Effector memory CD8-positive, alpha-beta T cell (primary cell): Measurements from ENCODE around the gene UBQLNL.

ENCODE experiments used
- ATAC-seq: fragments of 150-1000 bp; cut with Tn5 transposase; replicated peaks from 2 replicates; pipeline ENCODE4 v1.10.0; 2021; ENCODE audit warnings: mild to moderate bottlenecking, moderate library complexity
- DNase-seq, 3 experiments: peaks; one replicate each; pipeline ENCODE4 v3.0.0; 2021
- H3K27ac Mint-ChIP-seq, 2 donors: one replicate each; pipeline ENCODE4 v1.8.0; 2022; ENCODE audit warnings: mild to moderate bottlenecking in 2 of 2, mixed read lengths in 2 of 2, moderate library complexity in 2 of 2
- H3K27me3 Mint-ChIP-seq, 2 donors: one replicate each; pipeline ENCODE4 v1.8.0; 2022; ENCODE audit warnings: mixed read lengths in 2 of 2
- H3K36me3 Mint-ChIP-seq: one replicate; pipeline ENCODE4 v1.8.0; 2022; ENCODE audit warnings: mild to moderate bottlenecking, moderate library complexity, mixed read lengths; ENCODE audit not compliant: insufficient read depth
- H3K4me1 Mint-ChIP-seq, 2 donors: one replicate each; pipeline ENCODE4 v1.8.0; 2022; ENCODE audit warnings: low read depth in 2 of 2, mixed read lengths in 2 of 2
- H3K4me3 Mint-ChIP-seq, 2 donors: one replicate each; pipeline ENCODE4 v1.8.0; 2022; ENCODE audit warnings: mild to moderate bottlenecking in 2 of 2, mixed read lengths in 2 of 2, moderate library complexity in 2 of 2
- H3K9me3 Mint-ChIP-seq, 2 donors: one replicate each; pipeline ENCODE4 v1.8.0; 2022; ENCODE audit warnings: mixed read lengths in 2 of 2

UBQLNL gene

GRCh38 chr11:5528495-5528894 lies 12.0 kb upstream of the UBQLNL start:
- no peak for DNase-seq
- ATAC-seq = no peak
- peaks cover 31% of the 10 kb centered on the region in 2 donors for H3K27me3 Mint-ChIP-seq
- no peaks in the 10 kb centered on the region for H3K4me1 Mint-ChIP-seq
- no peaks in the 10 kb centered on the region for H3K9me3 Mint-ChIP-seq
- no peak overlapping the region for H3K4me3 Mint-ChIP-seq
- no peaks in the 10 kb centered on the region for H3K36me3 Mint-ChIP-seq
- no peak overlapping the region for H3K27ac Mint-ChIP-seq

DNA sequence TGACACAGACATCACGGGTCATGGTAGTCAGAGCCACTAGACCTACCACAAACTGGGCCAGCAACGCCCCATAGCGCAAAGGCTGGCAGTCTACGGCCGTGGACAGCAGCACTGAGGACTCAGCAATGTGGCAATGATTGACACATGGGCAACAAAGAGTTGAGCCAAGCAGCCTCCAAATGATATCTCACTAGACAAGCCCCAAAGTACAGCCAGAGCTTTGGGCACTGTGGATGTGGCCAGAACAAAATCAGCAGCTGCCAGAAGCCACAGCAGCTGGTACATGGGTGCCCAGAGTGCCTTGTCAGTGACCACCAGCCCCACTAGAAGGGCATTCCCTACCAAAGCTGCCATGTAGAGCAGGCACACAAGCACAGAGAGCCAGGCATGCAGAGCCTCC lies 11.2 kb upstream of the UBQLNL start:
- no peak overlapping the region for H3K27ac Mint-ChIP-seq
- DNase-seq = no peak
- H3K4me3 Mint-ChIP-seq = no peak overlapping the region
- peaks cover 31% of the 10 kb centered on the region in 2 donors for H3K27me3 Mint-ChIP-seq
- no peak for ATAC-seq
- no peaks in the 10 kb centered on the region for H3K36me3 Mint-ChIP-seq
- no peaks in the 10 kb centered on the region for H3K9me3 Mint-ChIP-seq
- no peaks in the 10 kb centered on the region for H3K4me1 Mint-ChIP-seq

DNA sequence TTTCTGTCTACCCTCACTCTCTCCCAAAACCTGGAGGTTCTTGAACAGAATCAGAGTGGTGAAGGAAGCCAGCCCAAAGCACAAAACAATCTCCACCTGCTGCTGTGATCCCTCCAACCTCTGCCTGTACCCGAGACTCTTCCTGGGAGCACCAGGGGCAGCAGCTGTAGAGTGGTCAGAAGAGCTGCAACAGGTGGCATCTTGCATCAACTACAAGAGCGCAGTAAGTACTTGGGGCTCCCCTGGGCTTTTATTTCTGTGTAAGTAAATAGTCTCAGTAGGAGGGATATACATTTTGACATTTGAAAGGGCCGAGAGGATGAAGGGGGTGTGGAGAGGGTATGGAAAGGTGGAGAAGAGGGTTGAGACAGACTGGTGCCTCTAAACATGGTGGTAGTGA lies 8.3 kb upstream of the UBQLNL start:
- peaks cover 20 to 23% of the 10 kb centered on the region in 2 donors for H3K27me3 Mint-ChIP-seq
- no peak overlapping the region for H3K4me3 Mint-ChIP-seq
- no peaks in the 10 kb centered on the region for H3K36me3 Mint-ChIP-seq
- ATAC-seq (no peak), DNase-seq (no peak)
- H3K4me1 Mint-ChIP-seq = no peaks in the 10 kb centered on the region
- no peaks in the 10 kb centered on the region for H3K9me3 Mint-ChIP-seq
- no peak overlapping the region for H3K27ac Mint-ChIP-seq

DNA sequence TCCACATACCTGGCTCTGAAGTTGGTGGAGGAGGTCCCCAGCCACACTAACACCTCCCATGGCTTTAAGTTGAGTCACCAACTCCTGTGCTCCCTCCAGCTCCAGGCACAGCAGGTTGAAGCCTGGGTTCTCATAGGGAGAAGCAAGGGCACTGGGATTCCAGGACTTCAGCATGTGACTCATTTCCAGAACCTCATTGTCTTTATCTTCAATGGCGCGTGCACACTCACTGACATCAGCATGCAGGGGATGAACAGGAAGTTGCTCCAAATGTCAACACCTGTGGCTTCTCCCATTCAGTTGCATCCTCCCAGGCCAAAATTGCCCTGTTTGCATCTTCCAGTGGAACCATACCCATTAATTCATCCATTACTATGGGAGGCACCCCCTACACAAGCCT lies 5.8 kb upstream of the UBQLNL start:
- DNase-seq (no peak), ATAC-seq (no peak)
- no peak overlapping the region for H3K27ac Mint-ChIP-seq
- H3K27me3 Mint-ChIP-seq = peaks cover 15 to 20% of the 10 kb centered on the region in 2 donors
- no peaks in the 10 kb centered on the region for H3K4me1 Mint-ChIP-seq
- H3K36me3 Mint-ChIP-seq = no peaks in the 10 kb centered on the region
- H3K4me3 Mint-ChIP-seq = no peak overlapping the region
- no peaks in the 10 kb centered on the region for H3K9me3 Mint-ChIP-seq

GRCh38 chr11:5521540-5521939 lies 5.0 kb upstream of the UBQLNL start:
- no peak overlapping the region for H3K27ac Mint-ChIP-seq
- no peak overlapping the region for H3K4me3 Mint-ChIP-seq
- DNase-seq = no peak
- H3K27me3 Mint-ChIP-seq = peaks cover 11 to 12% of the 10 kb centered on the region in 2 donors
- H3K9me3 Mint-ChIP-seq = no peaks in the 10 kb centered on the region
- no peak for ATAC-seq
- H3K36me3 Mint-ChIP-seq = no peaks in the 10 kb centered on the region
- no peaks in the 10 kb centered on the region for H3K4me1 Mint-ChIP-seq

GRCh38 chr11:5514841-5515240 lies 1.7 kb downstream of the UBQLNL start:
- Mint-ChIP-seq H3K27ac (no peak overlapping the region), H3K4me1 (no peaks in the 10 kb centered on the region), H3K27me3 (peaks cover 0 to 10% of the 10 kb centered on the region in 2 donors), H3K4me3 (no peak overlapping the region), H3K36me3 (no peaks in the 10 kb centered on the region), H3K9me3 (no peaks in the 10 kb centered on the region)
- no peak for DNase-seq
- ATAC-seq = no peak

GRCh38 chr11:5509803-5510202 lies 6.7 kb downstream of the UBQLNL start, which contains the start of gene UBQLN3:
Gene UBQLN3, minus strand, starts transcription at chr11:5509957. Its CDS starts 399 bp downstream, at chr11:5509558.
- H3K36me3 Mint-ChIP-seq = no peaks in the 10 kb centered on the region
- H3K27ac Mint-ChIP-seq = no peak within 1 kb of the TSS
- H3K27me3 Mint-ChIP-seq = peaks cover 14 to 32% of the 10 kb centered on the region in 2 donors
- H3K4me1 Mint-ChIP-seq = no peaks in the 10 kb centered on the region
- H3K9me3 Mint-ChIP-seq = no peaks in the 10 kb centered on the region
- H3K4me3 Mint-ChIP-seq = no peak within 1 kb of the TSS
- DNase-seq (no peak), ATAC-seq (no peak)

DNA sequence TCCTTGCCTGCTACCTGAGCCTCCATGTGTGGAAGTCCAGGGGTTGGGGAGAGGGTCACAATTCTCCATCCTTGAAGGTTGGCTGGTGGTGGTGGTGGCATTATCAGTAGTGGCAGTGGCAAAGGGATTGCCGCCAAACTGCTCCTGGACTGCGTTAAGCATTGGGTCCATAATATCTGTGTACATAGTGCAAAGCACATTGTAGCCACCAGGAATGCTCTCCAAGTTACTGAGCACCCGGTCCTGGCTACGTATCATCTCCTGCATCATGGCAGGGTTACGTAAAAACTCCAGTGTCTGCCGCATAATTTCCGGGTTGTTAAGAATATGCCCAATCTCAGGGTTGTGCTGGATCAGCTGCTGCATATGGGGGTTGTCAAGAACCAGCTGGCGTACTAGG lies 7.9 kb downstream of the UBQLNL start:
- Mint-ChIP-seq H3K9me3 (no peaks in the 10 kb centered on the region), H3K4me1 (no peaks in the 10 kb centered on the region), H3K27me3 (peaks cover 17 to 32% of the 10 kb centered on the region in 2 donors), H3K4me3 (no peak overlapping the region), H3K27ac (no peak overlapping the region), H3K36me3 (no peaks in the 10 kb centered on the region)
- ATAC-seq = no peak
- no peak for DNase-seq

- no peak overlapping the region for H3K4me3 Mint-ChIP-seq
- H3K4me1 Mint-ChIP-seq = no peaks in the 10 kb centered on the region
- DNase-seq (no peak), ATAC-seq (no peak)
- H3K9me3 Mint-ChIP-seq = no peaks in the 10 kb centered on the region
- no peak overlapping the region for H3K27ac Mint-ChIP-seq
- peaks cover 17 to 32% of the 10 kb centered on the region in 2 donors for H3K27me3 Mint-ChIP-seq
- no peaks in the 10 kb centered on the region for H3K36me3 Mint-ChIP-seq
Observed at GRCh38 chr11:5507933-5508305, 8.6 kb downstream of the UBQLNL start.

DNA sequence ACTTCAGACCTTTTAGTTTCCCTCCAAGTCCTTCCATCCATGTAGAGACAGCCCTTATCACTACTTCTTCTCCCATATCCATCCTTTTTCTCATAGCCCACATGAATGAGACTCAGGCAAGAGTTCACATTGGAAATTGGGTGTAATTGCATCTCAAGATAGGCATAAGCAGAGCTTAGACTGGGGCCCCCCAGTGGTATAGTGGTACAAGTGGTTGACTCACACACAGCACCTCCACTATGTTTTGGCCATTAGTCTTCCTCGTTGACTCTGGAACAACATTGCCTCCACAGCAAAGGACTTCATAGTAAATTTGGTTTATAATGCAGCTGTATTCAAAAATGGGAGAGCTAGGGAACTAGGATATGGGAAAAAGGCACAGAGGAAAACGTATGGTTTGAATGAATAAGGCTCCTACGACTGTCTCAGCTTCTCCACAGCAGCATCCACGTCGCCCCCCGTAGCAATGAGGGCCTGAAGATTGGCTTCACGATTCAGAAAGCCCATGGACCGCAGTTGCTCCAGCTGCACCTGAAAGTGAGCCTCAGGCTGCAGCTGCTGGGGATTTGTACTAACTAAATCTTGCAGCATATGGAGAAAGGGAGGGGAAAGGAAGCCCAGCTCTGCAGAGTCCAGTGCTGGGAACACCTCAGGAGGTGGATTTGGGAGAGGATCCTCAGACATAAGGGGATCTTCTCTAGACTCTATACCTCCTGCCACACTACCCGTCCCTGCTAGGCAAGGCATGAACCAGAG lies 9.1 kb downstream of the UBQLNL start:
- no peak for DNase-seq
- Mint-ChIP-seq H3K4me3 (no peak overlapping the region), H3K4me1 (no peaks in the 10 kb centered on the region), H3K36me3 (no peaks in the 10 kb centered on the region), H3K9me3 (no peaks in the 10 kb centered on the region), H3K27ac (no peak overlapping the region), H3K27me3 (peaks cover 21 to 35% of the 10 kb centered on the region in 2 donors)
- ATAC-seq = no peak

DNA sequence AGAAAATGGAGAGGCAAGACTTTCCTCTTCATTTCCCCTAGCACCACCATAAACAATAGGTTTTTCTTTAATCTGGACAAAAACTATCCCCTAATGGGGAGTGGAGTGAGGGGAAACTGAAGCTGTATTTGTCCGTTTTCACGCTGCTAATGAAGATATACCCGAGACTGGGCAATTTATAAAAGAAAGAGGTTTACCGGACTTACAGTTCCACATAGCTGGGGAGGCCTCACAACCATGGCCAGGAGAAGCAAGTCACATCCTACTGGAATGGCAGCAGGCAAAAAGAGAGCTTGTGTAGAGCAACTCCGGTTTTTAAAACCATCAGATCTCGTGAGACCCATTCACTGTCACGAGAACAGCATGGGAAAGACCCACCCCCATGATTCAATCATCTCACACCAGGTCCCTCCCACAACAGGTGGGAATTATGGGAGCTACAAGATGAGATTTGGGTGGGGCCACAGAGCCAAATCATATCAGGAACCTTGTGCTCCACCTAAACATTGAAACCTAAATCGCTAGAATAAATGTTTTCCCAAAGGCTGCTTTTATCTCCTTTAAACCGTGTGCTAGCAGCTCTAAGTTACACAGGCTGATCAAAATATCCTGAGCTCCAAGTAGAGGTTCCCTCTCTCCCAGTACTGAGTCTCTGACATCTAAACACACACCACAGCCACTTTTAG lies 11.0 kb downstream of the UBQLNL start:
- no peak overlapping the region for H3K4me3 Mint-ChIP-seq
- H3K27ac Mint-ChIP-seq = no peak overlapping the region
- H3K9me3 Mint-ChIP-seq = no peaks in the 10 kb centered on the region
- H3K36me3 Mint-ChIP-seq = no peaks in the 10 kb centered on the region
- ATAC-seq (no peak), DNase-seq (no peak)
- H3K4me1 Mint-ChIP-seq = no peaks in the 10 kb centered on the region
- peaks cover 35 to 40% of the 10 kb centered on the region in 2 donors for H3K27me3 Mint-ChIP-seq

DNA sequence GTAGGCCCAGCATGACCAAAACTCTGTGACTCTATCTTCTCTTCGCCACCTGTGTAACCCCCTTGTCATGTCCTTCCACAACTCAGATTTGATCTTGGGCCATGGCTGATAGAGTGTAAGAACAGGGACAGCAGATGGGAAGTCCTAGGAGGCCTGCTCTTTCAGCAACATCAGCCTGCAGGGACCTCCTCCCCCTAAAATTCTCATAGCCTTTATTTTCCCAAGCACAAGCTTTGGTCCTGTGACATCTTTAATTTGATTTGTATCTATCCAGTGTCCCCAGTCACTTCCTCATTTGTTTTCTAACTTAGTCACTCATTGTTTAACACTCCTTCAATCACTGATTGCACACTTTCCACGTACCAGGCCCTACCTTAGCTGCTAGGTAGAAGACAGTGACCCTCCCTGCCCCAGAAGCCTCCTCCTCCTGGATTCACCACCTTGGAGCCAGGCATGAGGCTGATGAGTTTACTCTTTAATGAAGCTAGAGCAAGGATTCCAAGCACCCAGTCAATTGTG lies 12.0 kb downstream of the UBQLNL start:
- no peaks in the 10 kb centered on the region for H3K36me3 Mint-ChIP-seq
- ATAC-seq = no peak
- no peaks in the 10 kb centered on the region for H3K9me3 Mint-ChIP-seq
- H3K27ac Mint-ChIP-seq = no peak overlapping the region
- H3K4me3 Mint-ChIP-seq = no peak overlapping the region
- DNase-seq = no peak
- peaks cover 34% of the 10 kb centered on the region in 2 donors for H3K27me3 Mint-ChIP-seq
- H3K4me1 Mint-ChIP-seq = no peaks in the 10 kb centered on the region

GRCh38 chr11:5500393-5500801 lies 16.1 kb downstream of the UBQLNL start:
- Mint-ChIP-seq H3K9me3 (no peaks in the 10 kb centered on the region), H3K4me3 (no peak overlapping the region), H3K27me3 (peaks cover 15 to 24% of the 10 kb centered on the region in 2 donors), H3K4me1 (no peaks in the 10 kb centered on the region), H3K27ac (no peak overlapping the region), H3K36me3 (no peaks in the 10 kb centered on the region)
- no peak for DNase-seq
- no peak for ATAC-seq

DNA sequence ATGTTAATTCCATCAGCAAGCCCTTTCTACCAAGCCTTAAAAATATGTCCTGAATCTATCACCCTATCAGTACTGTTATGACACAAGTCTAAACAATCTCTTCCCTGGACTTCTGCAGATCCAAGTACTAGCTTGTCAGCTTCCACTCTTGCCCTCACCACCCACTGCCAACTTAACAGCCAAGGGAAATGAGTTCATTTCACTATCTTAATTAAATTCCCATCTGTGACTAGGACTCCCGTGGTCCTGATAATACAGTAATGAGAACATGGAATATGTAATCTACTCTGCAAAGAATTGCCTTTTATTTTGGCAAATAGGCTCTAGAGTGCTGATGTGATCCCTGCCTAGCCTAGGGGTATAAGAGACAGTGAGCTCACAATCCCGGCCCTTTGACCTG lies 16.8 kb downstream of the UBQLNL start:
- no peak overlapping the region for H3K27ac Mint-ChIP-seq
- no peaks in the 10 kb centered on the region for H3K9me3 Mint-ChIP-seq
- no peaks in the 10 kb centered on the region for H3K36me3 Mint-ChIP-seq
- DNase-seq = no peak
- H3K4me1 Mint-ChIP-seq = no peaks in the 10 kb centered on the region
- peaks cover 15 to 20% of the 10 kb centered on the region in 2 donors for H3K27me3 Mint-ChIP-seq
- no peak for ATAC-seq
- H3K4me3 Mint-ChIP-seq = no peak overlapping the region
